GM12801 (cell line): Measurements from ENCODE around the gene MAS1L.

Source experiments
- TF ChIP-seq, protein P1 (sequence below): IDR thresholded peaks from one replicate; pipeline ENCODE4 v1.5.1; 2011; ENCODE audit warnings: control low read depth; ENCODE audit not compliant: insufficient read length; ENCODE audit errors: extremely low read depth

The MAS1L gene

DNA sequence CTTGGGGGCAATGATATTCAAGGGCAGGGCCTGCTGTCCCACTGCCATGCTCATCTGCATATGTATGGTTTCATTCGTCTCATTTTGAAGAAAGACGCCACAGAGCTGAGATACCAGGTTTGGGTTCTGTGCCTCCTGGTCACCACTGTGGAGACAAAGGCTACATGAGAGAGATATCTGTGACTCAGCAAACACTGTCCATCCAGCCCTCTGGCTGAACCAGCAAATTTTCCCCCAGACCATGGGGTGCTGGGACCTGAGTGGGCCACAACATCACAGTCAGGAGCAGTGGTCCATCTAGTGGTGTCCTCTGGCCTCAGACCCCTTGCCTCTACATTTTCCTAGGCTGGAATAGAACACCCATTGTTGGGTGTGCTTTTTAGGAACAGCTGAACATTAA, at the start of gene MAS1L:
Gene MAS1L (minus strand): TSS at position 297 of the 400 bp plus-strand sequence. CDS start 54 bp downstream, at position 243.
- TF ChIP-seq, protein P1, sequence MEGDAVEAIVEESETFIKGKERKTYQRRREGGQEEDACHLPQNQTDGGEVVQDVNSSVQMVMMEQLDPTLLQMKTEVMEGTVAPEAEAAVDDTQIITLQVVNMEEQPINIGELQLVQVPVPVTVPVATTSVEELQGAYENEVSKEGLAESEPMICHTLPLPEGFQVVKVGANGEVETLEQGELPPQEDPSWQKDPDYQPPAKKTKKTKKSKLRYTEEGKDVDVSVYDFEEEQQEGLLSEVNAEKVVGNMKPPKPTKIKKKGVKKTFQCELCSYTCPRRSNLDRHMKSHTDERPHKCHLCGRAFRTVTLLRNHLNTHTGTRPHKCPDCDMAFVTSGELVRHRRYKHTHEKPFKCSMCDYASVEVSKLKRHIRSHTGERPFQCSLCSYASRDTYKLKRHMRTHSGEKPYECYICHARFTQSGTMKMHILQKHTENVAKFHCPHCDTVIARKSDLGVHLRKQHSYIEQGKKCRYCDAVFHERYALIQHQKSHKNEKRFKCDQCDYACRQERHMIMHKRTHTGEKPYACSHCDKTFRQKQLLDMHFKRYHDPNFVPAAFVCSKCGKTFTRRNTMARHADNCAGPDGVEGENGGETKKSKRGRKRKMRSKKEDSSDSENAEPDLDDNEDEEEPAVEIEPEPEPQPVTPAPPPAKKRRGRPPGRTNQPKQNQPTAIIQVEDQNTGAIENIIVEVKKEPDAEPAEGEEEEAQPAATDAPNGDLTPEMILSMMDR: no peak

DNA sequence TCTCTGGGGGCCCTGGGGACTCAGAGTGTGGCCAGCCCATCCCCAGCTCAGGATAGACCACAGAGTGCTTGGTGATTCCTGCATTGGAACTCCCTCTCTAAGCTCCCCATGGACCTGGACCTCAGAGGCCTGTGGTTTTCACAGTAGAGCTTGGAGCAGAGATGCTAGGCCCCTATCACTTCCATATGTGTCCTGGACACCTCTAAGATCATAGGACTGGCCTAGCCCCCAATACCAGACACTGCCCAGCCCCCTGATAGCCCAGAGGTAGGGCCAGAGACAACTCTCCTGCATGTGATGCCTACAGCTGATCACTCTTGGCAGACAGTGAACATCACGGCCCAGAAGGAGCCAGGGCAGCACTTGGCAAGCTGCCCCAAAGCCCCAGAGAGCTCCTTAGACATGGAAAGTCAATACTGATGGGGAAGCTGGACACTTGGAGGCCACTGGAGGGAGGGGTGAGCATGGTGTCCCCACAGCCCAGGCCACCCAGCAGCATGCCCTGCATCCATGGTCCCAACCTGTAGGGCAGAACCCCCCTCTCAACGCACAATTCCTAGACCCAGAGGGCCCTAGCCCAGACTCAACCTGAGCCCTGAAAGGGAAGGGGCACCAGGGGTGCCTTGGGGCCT, 44.7 kb upstream of the MAS1L start:
- TF ChIP-seq, protein P1: no peak

GRCh38 chr6:29531668-29532067, 43.9 kb upstream of the MAS1L start:
- TF ChIP-seq, protein P1: no peak

DNA sequence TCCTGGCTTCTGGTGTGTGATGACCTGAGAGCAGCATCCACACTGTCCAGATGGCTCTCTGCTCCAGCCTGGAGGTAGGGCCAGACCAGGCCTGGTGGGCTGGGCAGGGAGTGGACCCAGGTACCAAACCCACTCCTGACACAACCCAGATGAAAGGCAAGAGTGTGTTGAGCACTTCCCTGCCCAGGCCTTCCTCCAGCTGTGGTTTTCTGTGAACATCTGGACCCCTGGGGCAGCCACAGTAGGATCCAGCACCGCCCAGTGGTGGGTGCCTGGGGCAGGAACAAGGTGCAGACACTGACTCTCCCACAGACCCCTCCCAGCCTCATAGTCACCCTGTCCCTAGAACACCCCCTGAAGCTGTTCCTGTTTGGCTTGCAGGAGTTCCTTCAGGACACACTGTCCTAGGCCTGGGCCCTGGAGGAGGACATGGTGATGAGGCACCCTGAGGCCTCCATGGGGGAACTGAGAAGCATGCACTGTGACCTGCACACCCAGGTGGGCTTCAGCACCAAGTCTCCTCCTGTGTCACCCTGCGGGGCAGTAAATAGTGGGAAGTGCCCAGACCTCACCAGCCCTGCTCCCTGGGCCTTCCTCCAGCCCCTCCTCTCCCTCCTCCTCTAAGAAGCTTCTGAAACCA, 43.0 kb upstream of the MAS1L start:
- TF ChIP-seq, protein P1: no peak

DNA sequence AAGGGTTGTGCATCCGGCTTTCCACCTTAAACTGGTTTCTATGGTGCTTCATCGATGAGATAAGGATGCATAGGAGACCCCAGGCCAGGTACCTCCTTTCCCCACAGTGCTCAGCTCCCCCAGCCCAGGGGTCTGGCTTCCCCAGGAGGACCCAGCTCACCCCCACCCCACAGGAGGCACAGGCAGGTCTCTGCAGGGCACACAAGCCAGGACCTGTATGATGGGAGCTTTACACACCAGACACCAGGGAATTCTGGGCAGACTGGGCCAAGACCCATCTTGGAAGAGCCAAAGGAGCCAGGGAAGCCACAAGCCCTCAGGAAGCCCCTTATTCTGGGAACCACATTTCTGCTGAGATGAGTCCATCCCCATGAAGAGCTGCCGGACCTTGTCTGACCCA, 42.2 kb upstream of the MAS1L start:
- TF ChIP-seq, protein P1: no peak

DNA sequence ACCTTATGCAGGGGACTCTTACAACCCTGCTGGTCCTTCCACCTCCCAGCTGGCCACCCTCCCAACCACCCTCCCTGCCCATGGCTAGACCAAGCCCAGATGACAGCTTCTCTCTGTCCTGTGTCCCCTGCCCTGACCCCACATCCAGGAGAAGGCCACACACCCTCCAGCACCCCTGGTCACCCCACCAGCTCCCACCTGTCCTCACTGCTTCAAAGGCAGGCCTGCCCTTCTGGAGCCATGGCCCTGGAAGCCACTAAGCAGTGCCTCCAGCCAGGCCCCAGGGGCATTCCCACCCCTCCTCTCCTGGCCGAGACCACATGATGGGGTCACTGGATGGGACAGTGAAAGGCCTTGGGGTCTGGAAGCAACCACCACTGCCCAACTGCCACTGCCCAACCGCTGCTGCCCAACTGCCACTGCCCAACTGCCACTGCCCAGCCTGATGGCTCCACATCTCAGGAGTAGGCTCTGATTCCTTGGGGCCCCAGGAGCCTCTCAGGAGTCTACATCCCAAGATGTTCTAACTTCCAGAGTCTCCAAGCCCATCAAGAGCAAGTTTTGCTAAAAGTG, 41.3 kb upstream of the MAS1L start:
- TF ChIP-seq, protein P1: no peak

GRCh38 chr6:29528300-29528931, 40.7 kb upstream of the MAS1L start:
- TF ChIP-seq, protein P1: no peak
